ENCODE data around the gene CLC. TPM values are rescaled to one million over a fixed set of nuclear protein-coding genes. Genes with fewer than 3 reads are reported as not detected.
"Not testable (repeated sequence)": the region's sequence is repeated elsewhere in the genome, so short reads cannot be mapped to it uniquely, and the experiment has no call there.

CLC gene
- total RNA-seq: 10 to 100 TPM in 1 of 2 donors, under 1 TPM in 1; 0.64 to 19.2 TPM

GRCh38 chr19:39737891-39738290 lies at the start of gene CLC:
CLC (minus strand) TSS chr19:39738029; CDS start chr19:39737952, 77 bp downstream.
- peak within 1 kb of the TSS in 1 of 2 donors; percentile 53 for H3K27ac Mint-ChIP-seq
- DNase-seq (ENCODE audit: low spot score): no peak
- H3K4me1 Mint-ChIP-seq (ENCODE audit: low read depth in 2 of 2): no peaks in the 10 kb centered on the region
- ATAC-seq: peak in 1 of 2 donors; percentile 38
- no peaks in the 10 kb centered on the region for H3K9me3 Mint-ChIP-seq
- peaks cover 30 to 48% of the 10 kb centered on the region in 2 donors for H3K27me3 Mint-ChIP-seq
- peak within 1 kb of the TSS; percentile 61 for H3K4me3 Mint-ChIP-seq
- H3K36me3 Mint-ChIP-seq: no peaks in the 10 kb centered on the region

GRCh38 chr19:39780894-39781293 lies 43.1 kb upstream of the CLC start:
- no peak overlapping the region for H3K27ac Mint-ChIP-seq
- H3K4me3 Mint-ChIP-seq: no peak overlapping the region
- DNase-seq (ENCODE audit: low spot score) (no peak), ATAC-seq (no peak)
- H3K4me1 Mint-ChIP-seq (ENCODE audit: low read depth in 2 of 2): peaks cover 0 to 6% of the 10 kb centered on the region in 2 donors
- H3K9me3 Mint-ChIP-seq: no peaks in the 10 kb centered on the region
- no peaks in the 10 kb centered on the region for H3K36me3 Mint-ChIP-seq
- peaks cover 39 to 58% of the 10 kb centered on the region in 2 donors for H3K27me3 Mint-ChIP-seq

- DNase-seq (ENCODE audit: low spot score): no peak
- H3K36me3 Mint-ChIP-seq: no peaks in the 10 kb centered on the region
- ATAC-seq: peak; percentile 76 to 96
- H3K4me3 Mint-ChIP-seq: no peak within 1 kb of the TSS
- peaks cover 0 to 6% of the 10 kb centered on the region in 2 donors for H3K4me1 Mint-ChIP-seq (ENCODE audit: low read depth in 2 of 2)
- no peaks in the 10 kb centered on the region for H3K9me3 Mint-ChIP-seq
- H3K27ac Mint-ChIP-seq: no peak within 1 kb of the TSS
- peaks cover 27 to 49% of the 10 kb centered on the region in 2 donors for H3K27me3 Mint-ChIP-seq
Observed at GRCh38 chr19:39778763-39779162, 40.9 kb upstream of the CLC start, which contains the start of gene LEUTX. LEUTX (plus strand) TSS chr19:39778854; CDS start chr19:39778921, 67 bp downstream.

- no peak overlapping the region for H3K4me3 Mint-ChIP-seq
- DNase-seq (ENCODE audit: low spot score) (no peak), ATAC-seq (no peak)
- no peaks in the 10 kb centered on the region for H3K4me1 Mint-ChIP-seq (ENCODE audit: low read depth in 2 of 2)
- H3K27ac Mint-ChIP-seq: no peak overlapping the region
- H3K9me3 Mint-ChIP-seq: no peaks in the 10 kb centered on the region
- peaks cover 20 to 22% of the 10 kb centered on the region in 2 donors for H3K27me3 Mint-ChIP-seq
- H3K36me3 Mint-ChIP-seq: no peaks in the 10 kb centered on the region
Observed at GRCh38 chr19:39768786-39769185, 31.0 kb upstream of the CLC start.

- DNase-seq (ENCODE audit: low spot score): no peak
- peaks cover 22 to 26% of the 10 kb centered on the region in 2 donors for H3K27me3 Mint-ChIP-seq
- no peak overlapping the region for H3K4me3 Mint-ChIP-seq
- ATAC-seq: no peak
- H3K27ac Mint-ChIP-seq: no peak overlapping the region
- no peaks in the 10 kb centered on the region for H3K36me3 Mint-ChIP-seq
- H3K9me3 Mint-ChIP-seq: no peaks in the 10 kb centered on the region
- H3K4me1 Mint-ChIP-seq (ENCODE audit: low read depth in 2 of 2): no peaks in the 10 kb centered on the region
Observed at GRCh38 chr19:39768334-39768733, 30.5 kb upstream of the CLC start.

- no peak overlapping the region for H3K27ac Mint-ChIP-seq
- no peaks in the 10 kb centered on the region for H3K4me1 Mint-ChIP-seq (ENCODE audit: low read depth in 2 of 2)
- no peaks in the 10 kb centered on the region for H3K36me3 Mint-ChIP-seq
- H3K9me3 Mint-ChIP-seq: no peaks in the 10 kb centered on the region
- H3K27me3 Mint-ChIP-seq: peaks cover 18 to 24% of the 10 kb centered on the region in 2 donors
- peak; percentile 68 for DNase-seq (ENCODE audit: low spot score)
- H3K4me3 Mint-ChIP-seq: no peak overlapping the region
- no peak for ATAC-seq
Observed at GRCh38 chr19:39765091-39766076, 27.6 kb upstream of the CLC start.

- H3K36me3 Mint-ChIP-seq; DNase-seq (ENCODE audit: low spot score); H3K27ac Mint-ChIP-seq; H3K4me3 Mint-ChIP-seq; H3K9me3 Mint-ChIP-seq; H3K4me1 Mint-ChIP-seq (ENCODE audit: low read depth in 2 of 2); ATAC-seq: not testable (repeated sequence)
- peaks cover 28 to 49% of the 10 kb centered on the region in 2 donors for H3K27me3 Mint-ChIP-seq
Observed at GRCh38 chr19:39761851-39762250, 24.0 kb upstream of the CLC start.

GRCh38 chr19:39759457-39760184 lies 21.8 kb upstream of the CLC start:
- no peaks in the 10 kb centered on the region for H3K9me3 Mint-ChIP-seq
- H3K27ac Mint-ChIP-seq: peak overlapping the region in 1 of 2 donors; percentile 8
- H3K4me3 Mint-ChIP-seq: no peak overlapping the region
- ATAC-seq: no peak
- no peak for DNase-seq (ENCODE audit: low spot score)
- no peaks in the 10 kb centered on the region for H3K36me3 Mint-ChIP-seq
- H3K27me3 Mint-ChIP-seq: peaks cover 32 to 55% of the 10 kb centered on the region in 2 donors
- no peaks in the 10 kb centered on the region for H3K4me1 Mint-ChIP-seq (ENCODE audit: low read depth in 2 of 2)

- Mint-ChIP-seq H3K9me3 (no peaks in the 10 kb centered on the region), H3K4me3 (no peak overlapping the region), H3K36me3 (no peaks in the 10 kb centered on the region), H3K27me3 (peaks cover 25 to 39% of the 10 kb centered on the region in 2 donors), H3K27ac (no peak overlapping the region), H3K4me1 (ENCODE audit: low read depth in 2 of 2) (no peaks in the 10 kb centered on the region)
- ATAC-seq (peak in 1 of 2 donors; percentile 20), DNase-seq (ENCODE audit: low spot score) (no peak)
Observed at GRCh38 chr19:39754971-39755370, 17.1 kb upstream of the CLC start.

- peaks cover 25 to 37% of the 10 kb centered on the region in 2 donors for H3K27me3 Mint-ChIP-seq
- H3K36me3 Mint-ChIP-seq: no peaks in the 10 kb centered on the region
- ATAC-seq (no peak), DNase-seq (ENCODE audit: low spot score) (no peak)
- no peaks in the 10 kb centered on the region for H3K4me1 Mint-ChIP-seq (ENCODE audit: low read depth in 2 of 2)
- H3K9me3 Mint-ChIP-seq: no peaks in the 10 kb centered on the region
- no peak overlapping the region for H3K4me3 Mint-ChIP-seq
- H3K27ac Mint-ChIP-seq: no peak overlapping the region
Observed at GRCh38 chr19:39754544-39754943, 16.7 kb upstream of the CLC start.

- Mint-ChIP-seq H3K27me3 (peaks cover 22 to 23% of the 10 kb centered on the region in 2 donors), H3K36me3 (no peaks in the 10 kb centered on the region), H3K9me3 (no peaks in the 10 kb centered on the region), H3K27ac (no peak overlapping the region), H3K4me3 (no peak overlapping the region), H3K4me1 (ENCODE audit: low read depth in 2 of 2) (no peaks in the 10 kb centered on the region)
- ATAC-seq (no peak), DNase-seq (ENCODE audit: low spot score) (no peak)
Observed at GRCh38 chr19:39752795-39753194, 15.0 kb upstream of the CLC start.

GRCh38 chr19:39752390-39752789 lies 14.6 kb upstream of the CLC start:
- peaks cover 21 to 22% of the 10 kb centered on the region in 2 donors for H3K27me3 Mint-ChIP-seq

GRCh38 chr19:39749981-39750380 lies 12.2 kb upstream of the CLC start:
- peaks cover 22 to 23% of the 10 kb centered on the region in 2 donors for H3K27me3 Mint-ChIP-seq
- H3K4me3 Mint-ChIP-seq: no peak overlapping the region
- DNase-seq (ENCODE audit: low spot score) (no peak), ATAC-seq (no peak)
- H3K27ac Mint-ChIP-seq: no peak overlapping the region
- no peaks in the 10 kb centered on the region for H3K4me1 Mint-ChIP-seq (ENCODE audit: low read depth in 2 of 2)
- H3K36me3 Mint-ChIP-seq: no peaks in the 10 kb centered on the region
- no peaks in the 10 kb centered on the region for H3K9me3 Mint-ChIP-seq

More at GRCh38 chr19:39752390-39752789, 14.6 kb upstream of the CLC start:
- Mint-ChIP-seq H3K4me3 (no peak overlapping the region), H3K9me3 (no peaks in the 10 kb centered on the region), H3K36me3 (no peaks in the 10 kb centered on the region), H3K4me1 (ENCODE audit: low read depth in 2 of 2) (no peaks in the 10 kb centered on the region), H3K27ac (no peak overlapping the region)
- DNase-seq (ENCODE audit: low spot score): no peak
- ATAC-seq: peak; percentile 20 to 68

Measured in natural killer cell treated with Interleukin-12 subunit alpha and Interleukin-12 subunit beta and Interleukin-15 and Interleukin-18, amount 100 ng/mL, for 72 hours (primary cell).